Sigmoid colon (tissue), 4 donors: ENCODE measurements around the gene GRN.

Experiments used
- EP300 ChIP-seq, 4 donors: sonication (generic); formaldehyde crosslinking; IDR thresholded peaks; one replicate each; pipeline ENCODE4 v1.6.1; 2017; ENCODE audit warnings: antibody characterized with exemption in 4 of 4
- POLR2A ChIP-seq, 2 donors: fragments of 450-650 bp; IDR thresholded peaks; one replicate each; pipeline ENCODE4 v1.6.1; 2016; ENCODE audit warnings: antibody characterized with exemption in 2 of 2, mild to moderate bottlenecking in 2 of 2, moderate library complexity in 2 of 2
- POLR2AphosphoS5 ChIP-seq, 4 donors: sonication (generic); formaldehyde crosslinking; IDR thresholded peaks; one replicate each; pipeline ENCODE4 v1.6.1; 2017; ENCODE audit warnings: antibody characterized with exemption in 4 of 4
- TF ChIP-seq, protein P1 (sequence below), 4 experiments: fragments of 450-650 bp in 3 of 4; fragments of 200-600 bp in 1 of 4; IDR thresholded peaks; one replicate each; pipeline ENCODE4 v1.5.1; 2016 to 2019; ENCODE audit warnings: antibody characterized with exemption in 4 of 4, mild to moderate bottlenecking in 3 of 4, moderate library complexity in 2 of 4

DNA sequence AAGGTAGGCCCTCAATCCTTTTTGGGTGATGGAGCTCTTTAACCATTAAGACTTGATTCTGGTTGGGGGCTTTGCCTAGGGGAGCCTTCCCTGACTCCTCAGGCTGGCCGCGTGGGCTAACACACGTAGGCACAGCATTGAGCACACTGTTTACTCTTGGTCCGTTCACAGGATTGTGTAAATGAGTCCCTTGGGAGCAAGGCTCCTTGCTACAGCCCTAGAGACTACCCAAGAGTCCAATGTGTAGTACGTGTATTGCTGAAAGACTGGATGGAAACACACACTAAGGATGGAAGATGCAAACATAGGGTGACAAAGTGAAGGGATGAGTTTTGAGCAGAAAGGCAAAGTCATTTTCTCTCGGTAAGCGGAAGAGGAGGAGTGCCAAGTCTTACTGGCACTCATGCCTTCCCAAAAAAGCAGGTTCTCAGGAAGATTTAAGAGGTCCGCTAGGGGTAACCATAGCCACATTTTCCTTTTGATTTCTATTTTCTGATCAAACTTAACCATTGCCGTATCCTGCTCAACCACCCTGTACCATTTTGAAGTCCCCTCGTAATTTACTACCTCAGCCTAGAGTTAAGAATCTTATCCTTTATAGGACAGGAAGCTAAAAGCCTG is 45.3 kb downstream of the GRN start:
- TF ChIP-seq, protein P1, sequence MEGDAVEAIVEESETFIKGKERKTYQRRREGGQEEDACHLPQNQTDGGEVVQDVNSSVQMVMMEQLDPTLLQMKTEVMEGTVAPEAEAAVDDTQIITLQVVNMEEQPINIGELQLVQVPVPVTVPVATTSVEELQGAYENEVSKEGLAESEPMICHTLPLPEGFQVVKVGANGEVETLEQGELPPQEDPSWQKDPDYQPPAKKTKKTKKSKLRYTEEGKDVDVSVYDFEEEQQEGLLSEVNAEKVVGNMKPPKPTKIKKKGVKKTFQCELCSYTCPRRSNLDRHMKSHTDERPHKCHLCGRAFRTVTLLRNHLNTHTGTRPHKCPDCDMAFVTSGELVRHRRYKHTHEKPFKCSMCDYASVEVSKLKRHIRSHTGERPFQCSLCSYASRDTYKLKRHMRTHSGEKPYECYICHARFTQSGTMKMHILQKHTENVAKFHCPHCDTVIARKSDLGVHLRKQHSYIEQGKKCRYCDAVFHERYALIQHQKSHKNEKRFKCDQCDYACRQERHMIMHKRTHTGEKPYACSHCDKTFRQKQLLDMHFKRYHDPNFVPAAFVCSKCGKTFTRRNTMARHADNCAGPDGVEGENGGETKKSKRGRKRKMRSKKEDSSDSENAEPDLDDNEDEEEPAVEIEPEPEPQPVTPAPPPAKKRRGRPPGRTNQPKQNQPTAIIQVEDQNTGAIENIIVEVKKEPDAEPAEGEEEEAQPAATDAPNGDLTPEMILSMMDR (IDR thresholded peaks at IDR 0.05): no peak
- TF ChIP-seq POLR2A (IDR thresholded peaks at IDR 0.05): no peak
- TF ChIP-seq EP300 (IDR thresholded peaks at IDR 0.05): no peak
- no peak for TF ChIP-seq POLR2AphosphoS5 (IDR thresholded peaks at IDR 0.05)
